ENCODE results near the gene GLT8D1.

GLT8D1 gene

GRCh38 chr3:52710512-52710911, 4.9 kb upstream of the GLT8D1 start:
- FAIRE-seq = no peak

- no peak for FAIRE-seq
Measured at GRCh38 chr3:52707585-52707984, 2.0 kb upstream of the GLT8D1 start.

GRCh38 chr3:52705438-52705687, 228 bp downstream of the GLT8D1 start:
- FAIRE-seq = no peak

DNA sequence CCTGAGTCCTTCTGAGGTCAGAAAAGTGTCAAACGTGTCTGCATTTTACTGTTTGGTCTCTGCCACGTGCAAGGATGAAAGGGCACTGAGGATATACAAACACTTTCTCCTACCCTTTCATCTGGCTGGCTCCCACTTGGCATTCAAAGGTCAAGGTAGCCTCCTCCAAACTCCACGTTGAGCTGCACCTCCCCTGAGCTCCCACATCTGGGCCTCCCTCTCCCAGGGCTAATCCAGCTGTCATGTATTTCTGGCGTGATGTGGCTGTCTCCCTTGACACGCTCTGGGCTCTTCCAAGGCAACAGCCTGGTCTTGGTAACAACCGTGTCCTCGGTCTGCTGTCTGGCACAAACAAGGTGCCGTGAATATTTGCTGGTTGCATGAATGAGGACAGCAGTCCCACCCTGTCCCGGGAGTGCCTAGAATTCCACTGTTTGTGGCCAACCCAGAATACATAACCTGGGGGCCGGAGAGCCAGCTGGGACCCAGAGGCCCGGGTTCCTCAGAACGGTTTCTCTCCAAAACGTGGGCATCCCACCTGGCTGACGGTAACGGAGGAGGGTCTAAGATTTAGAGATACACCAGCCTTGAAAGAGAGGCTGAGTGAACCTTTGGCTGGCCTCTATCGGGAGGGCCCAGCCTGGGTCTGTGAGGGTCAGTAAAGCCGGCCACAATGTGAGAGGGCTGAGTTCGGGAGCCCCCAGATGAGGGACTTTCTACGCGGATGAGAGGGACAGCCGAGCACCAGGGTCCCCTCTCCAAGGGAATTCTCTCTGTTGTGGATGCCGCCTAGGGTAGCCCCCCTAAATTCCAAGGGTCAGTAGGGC, 767 bp downstream of the GLT8D1 start:
- no peak for FAIRE-seq

DNA sequence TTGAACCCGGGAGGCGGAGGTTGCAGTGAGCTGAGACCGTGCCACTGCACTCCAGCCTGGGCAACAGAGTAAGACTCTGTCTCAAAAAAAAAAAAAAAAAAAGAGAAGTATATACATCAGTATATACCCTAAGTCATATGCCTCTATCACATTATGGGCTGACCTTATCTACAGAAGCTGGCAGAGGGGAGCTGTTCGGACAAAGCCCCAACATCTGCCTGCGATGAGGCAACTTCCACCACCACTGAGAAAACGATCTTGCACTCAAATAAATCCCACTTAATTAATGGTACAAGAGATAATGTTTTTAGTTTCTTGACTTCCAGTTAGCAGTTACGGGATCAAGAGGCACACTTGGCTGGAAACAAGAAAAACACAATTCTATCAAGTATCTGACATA, 2.2 kb downstream of the GLT8D1 start:
- no peak for FAIRE-seq

DNA sequence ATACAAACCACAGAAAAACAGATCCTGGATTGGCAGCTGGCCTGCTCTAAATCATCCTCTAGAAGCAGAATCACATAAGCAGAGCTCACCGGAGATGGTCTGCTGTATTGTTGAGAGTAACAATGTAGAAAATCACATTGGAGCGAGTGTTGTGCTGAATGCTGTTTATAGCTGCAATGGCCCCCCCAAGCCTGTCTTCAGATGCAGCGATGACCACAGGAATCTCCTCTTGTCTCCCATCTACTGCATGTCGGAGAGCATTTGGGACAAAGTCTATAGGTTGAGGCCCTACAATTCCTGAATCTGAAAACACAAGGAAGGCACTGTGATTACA, 8.0 kb downstream of the GLT8D1 start:
- no peak for FAIRE-seq

DNA sequence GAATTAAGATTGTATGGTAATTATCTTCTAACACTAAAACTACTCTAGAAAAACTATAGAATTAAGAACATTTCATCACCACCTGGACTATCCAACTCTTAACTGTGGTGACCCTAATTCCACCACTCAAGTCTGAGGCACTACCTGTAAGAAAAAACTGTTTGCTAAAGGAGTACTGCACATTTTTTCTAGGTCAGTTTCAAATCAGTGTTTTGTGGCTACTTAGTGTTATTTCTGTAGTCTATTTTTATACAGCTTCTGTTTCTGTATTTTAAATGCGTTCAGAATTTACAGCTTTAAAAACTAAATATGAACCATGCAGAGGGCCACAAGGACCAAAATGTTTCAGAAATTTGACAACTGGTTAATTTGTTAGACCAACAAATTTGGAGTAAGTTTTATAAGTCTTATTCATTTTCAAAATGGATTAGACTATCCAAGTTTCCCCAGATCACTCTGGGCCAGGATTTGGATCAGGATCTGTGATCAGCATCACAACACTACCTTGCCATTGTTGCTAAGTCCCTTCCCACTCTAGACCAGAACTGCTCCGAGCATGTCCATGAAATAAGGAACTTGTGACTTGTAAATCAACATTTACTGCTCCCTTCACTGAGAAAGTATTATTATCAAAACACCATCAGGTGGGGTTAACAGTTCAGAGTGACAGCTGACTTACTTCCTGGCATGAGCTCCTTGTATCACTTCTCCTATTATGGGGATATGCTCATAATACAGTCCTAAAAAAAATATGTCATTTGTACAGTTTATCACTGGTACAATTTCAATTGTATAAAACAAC, 8.6 kb downstream of the GLT8D1 start:
- no peak for FAIRE-seq

DNA sequence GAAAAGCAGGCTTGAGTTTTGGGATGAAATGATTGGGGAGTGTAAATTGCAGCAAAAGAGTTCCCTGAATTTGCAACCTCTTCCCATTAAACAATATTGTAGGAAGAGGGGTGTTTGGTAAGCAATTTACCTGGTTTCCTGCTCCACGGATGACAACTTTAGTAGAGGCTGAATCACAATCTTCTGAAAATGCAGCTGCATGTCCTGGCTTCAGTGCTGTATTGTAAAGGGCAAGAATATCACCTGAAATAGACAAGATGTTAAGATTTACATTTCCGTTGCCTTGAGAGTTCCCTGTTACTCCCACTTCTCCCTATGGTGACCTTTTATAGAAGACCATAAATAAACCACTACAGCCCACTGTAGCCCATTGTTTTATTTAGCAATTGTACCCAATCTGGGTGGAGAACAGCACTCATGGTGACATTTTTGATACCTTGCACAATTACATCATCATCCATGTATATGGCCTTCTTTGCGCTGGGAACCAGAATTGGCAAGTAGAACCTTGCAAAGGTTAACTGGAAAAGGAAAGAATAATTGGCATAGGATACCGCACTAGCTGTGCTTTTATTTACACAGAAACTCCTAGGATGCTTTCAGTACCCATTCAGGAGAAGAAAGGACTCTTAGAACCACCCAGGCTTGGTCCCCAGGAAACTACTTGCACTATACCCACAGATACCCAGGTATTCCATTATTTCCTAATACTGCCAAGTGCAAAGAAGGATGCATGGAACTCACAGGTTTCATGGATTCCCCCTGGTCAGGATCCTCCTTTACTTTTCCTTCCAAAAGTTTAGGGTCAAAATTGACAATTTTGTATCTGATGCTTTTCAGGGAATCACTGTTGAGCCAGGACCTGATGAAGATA, 9.6 kb downstream of the GLT8D1 start:
- FAIRE-seq = no peak

GRCh38 chr3:52694528-52695189, 10.9 kb downstream of the GLT8D1 start:
- FAIRE-seq = no peak

- no peak for FAIRE-seq
Measured at GRCh38 chr3:52693071-52693470, 12.5 kb downstream of the GLT8D1 start.

DNA sequence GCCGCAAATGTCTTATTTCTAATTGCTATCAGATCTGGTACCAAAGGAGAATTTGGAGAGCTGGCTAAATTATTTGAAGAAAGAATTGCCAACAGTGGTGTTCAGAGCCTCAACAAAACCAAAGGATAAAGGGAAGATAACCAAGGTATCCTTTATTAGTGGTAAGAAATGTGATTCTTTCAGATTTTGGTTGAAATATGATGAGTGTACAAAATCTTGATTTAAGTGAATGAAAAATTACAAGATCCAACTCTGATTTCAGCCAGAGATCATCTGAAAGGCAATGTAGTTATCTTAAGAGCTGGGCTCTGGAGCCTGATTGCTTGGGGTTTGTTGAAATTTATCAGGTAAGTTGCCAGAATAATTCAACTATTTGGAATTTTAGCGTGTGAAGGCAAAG, 15.0 kb downstream of the GLT8D1 start:
- FAIRE-seq = no peak

DNA sequence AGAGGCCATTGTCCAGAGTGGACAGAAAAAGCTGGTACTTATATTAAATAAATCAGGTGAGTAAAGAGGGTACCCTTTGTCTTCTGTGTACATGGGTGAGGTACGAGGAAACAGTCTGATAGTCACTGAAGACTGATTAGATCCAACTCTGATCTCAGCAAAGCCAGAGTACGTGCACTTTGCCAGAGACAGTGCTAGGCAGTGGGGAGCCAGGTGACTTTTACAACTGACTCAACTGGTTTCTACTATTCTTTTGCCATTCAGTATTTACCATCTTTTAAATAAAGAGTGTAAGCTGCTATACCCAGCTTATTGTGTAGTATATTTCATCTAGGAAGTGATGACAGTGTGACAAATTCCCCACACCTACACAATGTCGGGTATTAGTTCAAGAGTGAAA, 16.4 kb downstream of the GLT8D1 start:
- FAIRE-seq = no peak

DNA sequence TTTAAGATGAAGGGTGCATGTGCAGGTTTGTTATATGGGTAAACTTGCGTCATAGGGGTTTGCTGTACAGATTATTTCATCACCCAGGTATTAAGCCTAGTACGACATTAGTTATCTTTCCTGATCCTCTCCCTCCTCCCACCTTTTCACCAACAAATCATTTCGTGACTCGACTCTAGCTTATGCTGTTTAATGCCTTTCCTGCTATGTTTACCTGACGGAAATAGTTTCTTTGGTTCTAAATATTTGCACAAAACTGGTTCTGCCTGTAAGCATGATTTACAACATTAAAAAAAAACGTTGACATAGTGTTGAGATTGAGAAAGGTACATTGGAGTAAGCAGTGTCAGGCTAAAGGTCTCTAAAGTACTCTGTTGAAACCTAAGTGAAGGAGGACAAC, 17.3 kb downstream of the GLT8D1 start:
- no peak for FAIRE-seq

DNA sequence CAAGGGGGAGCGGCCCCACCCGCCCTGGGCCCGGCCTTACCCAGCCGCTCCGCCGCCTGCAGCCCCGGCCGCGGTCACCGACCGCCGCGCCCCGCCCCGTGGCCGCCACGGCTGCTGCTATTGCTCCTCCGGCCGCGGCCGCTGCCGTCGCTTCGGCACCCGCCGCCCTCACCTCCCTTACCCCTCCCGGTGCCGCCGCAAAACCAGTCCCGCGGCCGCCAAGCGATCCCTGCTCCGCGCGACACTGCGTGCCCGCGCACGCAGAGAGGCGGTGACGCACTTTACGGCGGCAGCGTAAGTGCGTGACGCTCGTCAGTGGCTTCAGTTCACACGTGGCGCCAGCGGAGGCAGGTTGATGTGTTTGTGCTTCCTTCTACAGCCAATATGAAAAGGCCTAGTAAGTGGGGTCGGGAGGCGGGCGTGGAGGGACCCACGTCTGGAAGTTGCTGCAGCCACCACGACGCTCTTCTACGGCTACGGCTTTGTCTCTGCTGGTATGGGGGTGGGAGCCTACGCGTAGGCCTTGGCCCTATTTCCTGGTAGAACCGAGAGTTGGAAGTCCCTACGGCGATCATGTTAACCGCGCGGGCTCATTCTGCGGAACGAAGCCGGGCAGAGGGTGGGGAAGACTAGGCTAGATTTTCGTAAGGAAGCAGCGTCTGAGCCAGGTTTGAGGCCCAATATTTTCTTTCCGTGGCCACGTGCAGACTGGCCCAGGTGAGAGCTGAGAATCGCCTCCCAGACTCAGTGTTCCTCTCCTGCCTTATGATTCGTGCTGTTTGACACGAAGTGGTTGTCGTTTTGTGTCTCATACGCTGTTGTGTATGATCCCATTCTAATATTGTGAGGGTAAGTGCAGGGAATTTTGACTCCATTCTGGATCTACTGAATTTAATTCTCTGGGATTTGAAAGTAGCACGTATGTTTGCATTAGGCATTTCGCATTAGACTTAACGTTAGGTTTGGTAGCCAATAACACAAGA, 19.6 kb downstream of the GLT8D1 start, which contains the start of the genes GNL3 and PBRM1:
Gene GNL3 (plus strand): TSS at position 324 of the 983 bp plus-strand sequence. CDS start 61 bp downstream, at position 385.
Gene PBRM1 (minus strand): TSS at position 205 of the 983 bp plus-strand sequence.
- no peak for FAIRE-seq

DNA sequence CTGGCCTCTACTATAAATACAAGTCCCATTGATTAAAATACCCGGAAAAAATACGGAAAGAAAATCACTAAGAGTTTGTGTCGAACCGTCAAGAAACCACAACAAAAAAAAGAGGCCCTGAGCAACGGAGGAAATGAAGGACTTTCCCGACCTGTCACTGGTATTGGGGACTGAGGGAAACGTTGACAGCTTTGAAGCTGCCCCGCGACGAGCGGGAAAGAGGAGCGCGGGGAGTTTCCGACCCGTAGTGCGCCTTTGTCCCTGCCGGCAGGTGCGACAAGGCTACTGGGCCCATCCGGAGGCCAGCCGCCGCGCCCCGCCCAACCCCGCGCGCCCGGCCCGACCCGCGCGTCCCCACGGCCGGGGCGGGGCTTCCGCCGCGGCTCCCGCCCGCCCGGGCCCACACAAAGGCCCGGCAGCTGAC, 20.3 kb downstream of the GLT8D1 start:
- no peak for FAIRE-seq

DNA sequence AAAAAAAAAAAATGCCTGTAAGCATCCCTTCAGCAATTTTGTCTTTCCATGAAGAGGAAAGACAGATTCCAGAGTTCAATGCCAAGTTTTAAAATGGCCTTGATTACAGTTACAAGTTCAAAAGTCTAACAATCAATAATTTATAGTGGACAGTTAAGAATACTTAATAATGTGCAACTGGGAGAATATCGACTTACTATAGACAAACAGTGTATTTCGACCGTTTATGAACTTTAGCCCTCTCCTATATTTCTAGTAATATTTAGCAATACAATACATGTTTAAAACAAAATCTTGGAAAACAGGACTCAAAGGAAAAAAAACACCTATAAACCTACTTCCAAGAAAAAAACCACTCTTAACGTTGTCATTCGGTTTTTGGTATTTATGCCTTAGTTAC, 21.4 kb downstream of the GLT8D1 start:
- no peak for FAIRE-seq

- no peak for FAIRE-seq
Measured at GRCh38 chr3:52683611-52684010, 22.0 kb downstream of the GLT8D1 start.

DNA sequence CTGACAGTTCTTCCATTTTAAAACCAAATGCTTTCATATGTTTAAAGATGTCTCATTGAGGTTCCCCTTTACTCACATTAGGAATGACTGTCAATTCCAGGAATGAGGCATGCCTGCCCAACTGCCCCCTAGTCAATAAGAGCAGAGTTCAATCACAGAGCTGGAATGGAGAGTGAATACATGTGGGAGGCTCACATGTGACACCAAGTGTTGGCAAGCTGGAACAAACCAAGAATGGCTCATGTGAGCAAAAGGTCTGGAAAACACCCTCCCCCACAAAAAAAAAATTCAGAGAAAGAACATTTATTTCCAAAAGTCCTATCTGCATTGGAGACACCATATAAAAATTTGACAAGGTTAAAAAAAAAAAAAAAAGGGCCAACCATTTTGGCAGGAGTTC, 23.6 kb downstream of the GLT8D1 start:
- no peak for FAIRE-seq

GRCh38 chr3:52681596-52681995, 24.0 kb downstream of the GLT8D1 start:
- no peak for FAIRE-seq

DNA sequence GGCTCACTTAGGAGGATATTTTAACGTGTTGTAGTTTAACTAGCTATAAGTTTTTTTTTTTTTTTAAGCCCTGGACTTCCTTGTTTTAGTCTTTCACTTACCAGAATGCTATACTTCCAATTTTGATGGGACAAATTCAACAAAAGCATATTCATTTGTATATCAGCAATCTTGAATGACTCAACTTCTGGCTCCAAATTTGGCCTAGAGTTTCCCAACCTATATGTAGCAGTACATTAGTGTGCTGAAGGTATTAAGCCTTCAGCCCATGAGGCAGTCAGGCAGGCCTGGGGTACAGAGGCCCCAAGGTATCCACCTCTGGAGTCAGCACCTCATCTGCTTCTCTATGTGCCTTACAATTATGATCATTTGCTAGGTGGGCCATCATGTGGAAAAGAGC, 25.8 kb downstream of the GLT8D1 start:
- no peak for FAIRE-seq

- FAIRE-seq = no peak
Measured at GRCh38 chr3:52679199-52679538, 26.4 kb downstream of the GLT8D1 start.
